ELR (cell line): ENCODE measurements around the gene YEATS2.
"Not testable (repeated sequence)": the region's sequence is repeated elsewhere in the genome, so short reads cannot be mapped to it uniquely, and the experiment has no call there.

ENCODE experiments used
- DNase-seq: peaks from one replicate; pipeline ENCODE4 v3.0.0-alpha.2; 2015; ENCODE audit warnings: low read depth

The YEATS2 gene

GRCh38 chr3:183697610-183698317, at the start of gene YEATS2:
Gene YEATS2 (plus strand): TSS chr3:183697797. CDS start chr3:183715163, 17,366 bp downstream.
- peak; percentile 72 for DNase-seq

- peak; percentile 10 for DNase-seq
Measured at GRCh38 chr3:183650554-183650953, 47.0 kb upstream of the YEATS2 start.

GRCh38 chr3:183653209-183654064, 44.2 kb upstream of the YEATS2 start:
- DNase-seq, result no peak

GRCh38 chr3:183654727-183655126, 42.9 kb upstream of the YEATS2 start:
- no peak for DNase-seq

GRCh38 chr3:183662099-183662498, 35.5 kb upstream of the YEATS2 start:
- no peak for DNase-seq

GRCh38 chr3:183664913-183665381, 32.6 kb upstream of the YEATS2 start:
- DNase-seq, result peak; percentile 88

- DNase-seq, result no peak
Measured at GRCh38 chr3:183680061-183680460, 17.5 kb upstream of the YEATS2 start.

- DNase-seq, result no peak
Measured at GRCh38 chr3:183687705-183688104, 9.9 kb upstream of the YEATS2 start.

GRCh38 chr3:183688874-183689273, 8.7 kb upstream of the YEATS2 start:
- no peak for DNase-seq

- not testable (repeated sequence) for DNase-seq
Measured at GRCh38 chr3:183689621-183690020, 8.0 kb upstream of the YEATS2 start.

GRCh38 chr3:183690402-183690995, 7.1 kb upstream of the YEATS2 start:
- DNase-seq, result no peak

- no peak for DNase-seq
Measured at GRCh38 chr3:183692436-183692835, 5.2 kb upstream of the YEATS2 start.

- DNase-seq, result no peak
Measured at GRCh38 chr3:183695569-183696364, 1.8 kb upstream of the YEATS2 start.

GRCh38 chr3:183697123-183697609, 431 bp upstream of the YEATS2 start:
- no peak for DNase-seq

- peak; percentile 58 for DNase-seq
Measured at GRCh38 chr3:183698318-183698751, 738 bp downstream of the YEATS2 start.

- peak; percentile 49 for DNase-seq
Measured at GRCh38 chr3:183698756-183699155, 1.2 kb downstream of the YEATS2 start.

GRCh38 chr3:183699238-183699947, 1.8 kb downstream of the YEATS2 start:
- peak; percentile 20 for DNase-seq

GRCh38 chr3:183701744-183702143, 4.1 kb downstream of the YEATS2 start:
- DNase-seq, result no peak

- DNase-seq, result not testable (repeated sequence)
Measured at GRCh38 chr3:183703892-183704291, 6.3 kb downstream of the YEATS2 start.

- no peak for DNase-seq
Measured at GRCh38 chr3:183710231-183710630, 12.6 kb downstream of the YEATS2 start.

GRCh38 chr3:183711516-183711915, 13.9 kb downstream of the YEATS2 start:
- no peak for DNase-seq
